ENCODE data around the gene CDH13. TPM values are rescaled to one million over a fixed set of nuclear protein-coding genes. Genes with fewer than 3 reads are reported as not detected.

Gene CDH13
- total and polyA plus RNA-seq, 9 of the 15 experiments (the other 6 are each of a cell fraction or from before 2014, with no cell fraction given) = 0.03 TPM; not detected in 8

DNA sequence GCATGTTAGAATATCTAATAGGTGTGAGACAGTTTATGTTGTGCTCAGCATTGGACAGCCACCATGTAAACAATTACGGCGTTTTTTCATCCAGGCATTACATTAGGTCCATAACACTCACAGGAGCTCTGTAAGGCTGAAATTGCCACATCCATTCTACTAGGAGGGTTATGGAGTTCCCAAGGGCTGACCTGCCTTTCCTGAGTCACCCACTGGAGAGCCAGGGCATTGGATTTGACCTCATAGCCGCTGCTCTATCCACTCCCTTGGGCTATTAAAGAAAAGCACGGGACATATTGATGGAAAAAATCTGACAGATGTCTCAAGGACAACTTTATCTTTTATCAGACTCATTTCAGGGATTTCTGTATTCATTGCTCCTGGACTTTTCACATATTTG, 874.7 kb downstream of the CDH13 start:
- intact Hi-C loops (cut with micrococcal nuclease) = no loop called here
- FAIRE-seq (no peak), DNase-seq (ENCODE audit: extremely low read depth in 1 of 4, low spot score in 3 of 4) (no peak), ATAC-seq (no peak)
- no peak overlapping the region for H2AFZ ChIP-seq (ENCODE audit: low read depth, low read length)
- no peak overlapping the region for H3K9ac ChIP-seq (ENCODE audit: insufficient read depth in 1 of 2, low read depth in 2 of 2, low read length in 2 of 2)
- H3K27me3 ChIP-seq (ENCODE audit: control insufficient read depth in 2 of 2, insufficient read depth in 2 of 2, low read length in 2 of 2) = no peaks in the 10 kb centered on the region
- no peak overlapping the region for H3K4me3 ChIP-seq
- no peak overlapping the region for H3K27ac ChIP-seq (ENCODE audit: extremely low read depth, low read depth, low read length)
- 1% methylated on average over 4 of the region's 4 CpGs for WGBS (ENCODE audit: insufficient coverage, low coverage, missing lambda C conversion rate)
- H4K20me1 ChIP-seq (replicated peaks; ENCODE audit: control insufficient read depth, insufficient read depth, low read length) = no peaks in the 10 kb centered on the region
- ChIA-PET POLR2A (no interaction called here), CTCF (ENCODE audit: low intra/inter-chr PET ratio) (no interaction called here)
- in situ Hi-C loops (cut with MboI) = no loop called here
- H3K36me3 ChIP-seq (ENCODE audit: control insufficient read depth, insufficient read depth, low read length) = no peaks in the 10 kb centered on the region
- H3K9me1 ChIP-seq (ENCODE audit: control insufficient read depth, insufficient read depth, low read length) = no peaks in the 10 kb centered on the region
- TF ChIP-seq EZH2 (IDR thresholded peaks at IDR 0.05; ENCODE audit: borderline replicate concordance, low read depth, low read length) (no peak), SMARCB1 (IDR thresholded peaks at IDR 0.05; ENCODE audit: insufficient read length, low read depth) (no peak)
- no TSS peak for BruUV-seq (replicated peaks)
- H3K79me2 ChIP-seq (ENCODE audit: control insufficient read depth, insufficient read depth, low read length) = no peaks in the 10 kb centered on the region
- no peaks in the 10 kb centered on the region for H3K9me3 ChIP-seq (replicated peaks; ENCODE audit: control insufficient read depth, insufficient read depth, low read depth, low read length)
- no peaks in the 10 kb centered on the region for H3K4me1 ChIP-seq (replicated peaks in 1 of 2; ENCODE audit: control insufficient read depth in 2 of 2, insufficient read depth in 2 of 2, low read length in 2 of 2)
- no peak overlapping the region for H3K4me2 ChIP-seq (ENCODE audit: insufficient read depth, low read length)

DNA sequence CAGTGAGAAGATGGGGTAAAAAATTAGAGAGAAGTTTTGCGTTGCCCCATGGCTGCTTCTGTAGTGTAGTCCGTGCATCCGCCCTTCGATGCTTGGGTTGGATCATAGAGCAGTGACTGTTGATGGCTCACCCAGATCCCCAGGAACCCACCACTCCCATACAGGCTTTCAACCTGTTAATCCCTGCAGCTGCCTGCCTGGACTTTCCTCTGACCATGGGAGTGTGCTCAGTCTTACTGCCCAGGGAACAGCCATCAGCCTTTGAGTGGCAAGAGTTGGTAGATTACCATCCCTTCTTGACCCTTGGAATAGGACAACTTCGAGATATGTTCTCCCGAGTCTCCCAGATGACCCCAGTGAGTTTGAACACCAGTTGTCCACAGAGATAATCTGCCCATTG, 881.5 kb downstream of the CDH13 start:
- Histone ChIP-seq H3K9me1 (ENCODE audit: control insufficient read depth, insufficient read depth, low read length) (no peaks in the 10 kb centered on the region), H3K4me3 (no peak overlapping the region), H3K79me2 (ENCODE audit: control insufficient read depth, insufficient read depth, low read length) (no peaks in the 10 kb centered on the region), H2AFZ (ENCODE audit: low read depth, low read length) (no peak overlapping the region), H3K27ac (ENCODE audit: extremely low read depth, low read depth, low read length) (no peak overlapping the region), H3K4me2 (ENCODE audit: insufficient read depth, low read length) (no peak overlapping the region), H3K9ac (ENCODE audit: insufficient read depth in 1 of 2, low read depth in 2 of 2, low read length in 2 of 2) (no peak overlapping the region), H3K27me3 (ENCODE audit: control insufficient read depth in 2 of 2, insufficient read depth in 2 of 2, low read length in 2 of 2) (no peaks in the 10 kb centered on the region), H3K36me3 (ENCODE audit: control insufficient read depth, insufficient read depth, low read length) (no peaks in the 10 kb centered on the region), H3K4me1 (replicated peaks in 1 of 2; ENCODE audit: control insufficient read depth in 2 of 2, insufficient read depth in 2 of 2, low read length in 2 of 2) (no peaks in the 10 kb centered on the region), H3K9me3 (replicated peaks; ENCODE audit: control insufficient read depth, insufficient read depth, low read depth, low read length) (no peaks in the 10 kb centered on the region), H4K20me1 (replicated peaks; ENCODE audit: control insufficient read depth, insufficient read depth, low read length) (no peaks in the 10 kb centered on the region)
- in situ Hi-C loops (cut with MboI) = no loop called here
- no TSS peak for BruUV-seq (replicated peaks)
- ChIA-PET POLR2A (interaction anchor here (0.6 kb wide), 1 partner anchor 116 kb away, joined by 3 read pairs; no protein-coding TSS in a partner anchor), CTCF (ENCODE audit: low intra/inter-chr PET ratio) (no interaction called here)
- no peak for DNase-seq (ENCODE audit: extremely low read depth in 1 of 4, low spot score in 3 of 4)
- no peak for FAIRE-seq
- intact Hi-C loops (cut with micrococcal nuclease) = no loop called here
- ATAC-seq = no peak
- WGBS (ENCODE audit: insufficient coverage, low coverage, missing lambda C conversion rate) = 0% methylated on average over 6 of the region's 6 CpGs
- TF ChIP-seq, protein P1, sequence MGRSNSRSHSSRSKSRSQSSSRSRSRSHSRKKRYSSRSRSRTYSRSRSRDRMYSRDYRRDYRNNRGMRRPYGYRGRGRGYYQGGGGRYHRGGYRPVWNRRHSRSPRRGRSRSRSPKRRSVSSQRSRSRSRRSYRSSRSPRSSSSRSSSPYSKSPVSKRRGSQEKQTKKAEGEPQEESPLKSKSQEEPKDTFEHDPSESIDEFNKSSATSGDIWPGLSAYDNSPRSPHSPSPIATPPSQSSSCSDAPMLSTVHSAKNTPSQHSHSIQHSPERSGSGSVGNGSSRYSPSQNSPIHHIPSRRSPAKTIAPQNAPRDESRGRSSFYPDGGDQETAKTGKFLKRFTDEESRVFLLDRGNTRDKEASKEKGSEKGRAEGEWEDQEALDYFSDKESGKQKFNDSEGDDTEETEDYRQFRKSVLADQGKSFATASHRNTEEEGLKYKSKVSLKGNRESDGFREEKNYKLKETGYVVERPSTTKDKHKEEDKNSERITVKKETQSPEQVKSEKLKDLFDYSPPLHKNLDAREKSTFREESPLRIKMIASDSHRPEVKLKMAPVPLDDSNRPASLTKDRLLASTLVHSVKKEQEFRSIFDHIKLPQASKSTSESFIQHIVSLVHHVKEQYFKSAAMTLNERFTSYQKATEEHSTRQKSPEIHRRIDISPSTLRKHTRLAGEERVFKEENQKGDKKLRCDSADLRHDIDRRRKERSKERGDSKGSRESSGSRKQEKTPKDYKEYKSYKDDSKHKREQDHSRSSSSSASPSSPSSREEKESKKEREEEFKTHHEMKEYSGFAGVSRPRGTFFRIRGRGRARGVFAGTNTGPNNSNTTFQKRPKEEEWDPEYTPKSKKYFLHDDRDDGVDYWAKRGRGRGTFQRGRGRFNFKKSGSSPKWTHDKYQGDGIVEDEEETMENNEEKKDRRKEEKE (IDR thresholded peaks at IDR 0.05; ENCODE audit: borderline replicate concordance in 1 of 2, control insufficient read depth in 1 of 2, low read depth in 2 of 2, low read length in 1 of 2) = no peak
- no peak for TF ChIP-seq SUPT5H (IDR thresholded peaks at IDR 0.05)
- TF ChIP-seq, protein P2, sequence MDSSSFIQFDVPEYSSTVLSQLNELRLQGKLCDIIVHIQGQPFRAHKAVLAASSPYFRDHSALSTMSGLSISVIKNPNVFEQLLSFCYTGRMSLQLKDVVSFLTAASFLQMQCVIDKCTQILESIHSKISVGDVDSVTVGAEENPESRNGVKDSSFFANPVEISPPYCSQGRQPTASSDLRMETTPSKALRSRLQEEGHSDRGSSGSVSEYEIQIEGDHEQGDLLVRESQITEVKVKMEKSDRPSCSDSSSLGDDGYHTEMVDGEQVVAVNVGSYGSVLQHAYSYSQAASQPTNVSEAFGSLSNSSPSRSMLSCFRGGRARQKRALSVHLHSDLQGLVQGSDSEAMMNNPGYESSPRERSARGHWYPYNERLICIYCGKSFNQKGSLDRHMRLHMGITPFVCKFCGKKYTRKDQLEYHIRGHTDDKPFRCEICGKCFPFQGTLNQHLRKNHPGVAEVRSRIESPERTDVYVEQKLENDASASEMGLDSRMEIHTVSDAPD (CRISPR knock-in tag; IDR thresholded peaks at IDR 0.05) = no peak
- no peak for TF ChIP-seq ZNF584 (CRISPR knock-in tag; IDR thresholded peaks at IDR 0.05; ENCODE audit: low read depth)
- TF ChIP-seq, protein P3, sequence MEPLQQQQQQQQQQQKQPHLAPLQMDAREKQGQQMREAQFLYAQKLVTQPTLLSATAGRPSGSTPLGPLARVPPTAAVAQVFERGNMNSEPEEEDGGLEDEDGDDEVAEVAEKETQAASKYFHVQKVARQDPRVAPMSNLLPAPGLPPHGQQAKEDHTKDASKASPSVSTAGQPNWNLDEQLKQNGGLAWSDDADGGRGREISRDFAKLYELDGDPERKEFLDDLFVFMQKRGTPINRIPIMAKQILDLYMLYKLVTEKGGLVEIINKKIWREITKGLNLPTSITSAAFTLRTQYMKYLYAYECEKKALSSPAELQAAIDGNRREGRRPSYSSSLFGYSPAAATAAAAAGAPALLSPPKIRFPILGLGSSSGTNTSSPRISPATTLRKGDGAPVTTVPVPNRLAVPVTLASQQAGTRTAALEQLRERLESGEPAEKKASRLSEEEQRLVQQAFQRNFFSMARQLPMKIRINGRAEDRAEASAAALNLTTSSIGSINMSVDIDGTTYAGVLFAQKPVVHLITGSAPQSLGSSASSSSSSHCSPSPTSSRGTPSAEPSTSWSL (CRISPR knock-in tag; IDR thresholded peaks at IDR 0.05; ENCODE audit: borderline replicate concordance) = no peak

Data from K562 (cell line).